MM.1S (cell line): ENCODE measurements around the gene MPRIP.

ENCODE experiments used
- CTCF ChIP-seq: fragments of 300-600 bp; sonication (generic); IDR thresholded peaks from 2 replicates; pipeline ENCODE4 v1.5.1; 2016; ENCODE audit warnings: antibody characterized with exemption, low read length, mixed read lengths
- EZH2phosphoT487 ChIP-seq: fragments of 300-600 bp; sonication (generic); IDR thresholded peaks from 2 replicates; pipeline ENCODE4 v1.6.1; 2018; ENCODE audit warnings: antibody characterized with exemption, low read length

DNA sequence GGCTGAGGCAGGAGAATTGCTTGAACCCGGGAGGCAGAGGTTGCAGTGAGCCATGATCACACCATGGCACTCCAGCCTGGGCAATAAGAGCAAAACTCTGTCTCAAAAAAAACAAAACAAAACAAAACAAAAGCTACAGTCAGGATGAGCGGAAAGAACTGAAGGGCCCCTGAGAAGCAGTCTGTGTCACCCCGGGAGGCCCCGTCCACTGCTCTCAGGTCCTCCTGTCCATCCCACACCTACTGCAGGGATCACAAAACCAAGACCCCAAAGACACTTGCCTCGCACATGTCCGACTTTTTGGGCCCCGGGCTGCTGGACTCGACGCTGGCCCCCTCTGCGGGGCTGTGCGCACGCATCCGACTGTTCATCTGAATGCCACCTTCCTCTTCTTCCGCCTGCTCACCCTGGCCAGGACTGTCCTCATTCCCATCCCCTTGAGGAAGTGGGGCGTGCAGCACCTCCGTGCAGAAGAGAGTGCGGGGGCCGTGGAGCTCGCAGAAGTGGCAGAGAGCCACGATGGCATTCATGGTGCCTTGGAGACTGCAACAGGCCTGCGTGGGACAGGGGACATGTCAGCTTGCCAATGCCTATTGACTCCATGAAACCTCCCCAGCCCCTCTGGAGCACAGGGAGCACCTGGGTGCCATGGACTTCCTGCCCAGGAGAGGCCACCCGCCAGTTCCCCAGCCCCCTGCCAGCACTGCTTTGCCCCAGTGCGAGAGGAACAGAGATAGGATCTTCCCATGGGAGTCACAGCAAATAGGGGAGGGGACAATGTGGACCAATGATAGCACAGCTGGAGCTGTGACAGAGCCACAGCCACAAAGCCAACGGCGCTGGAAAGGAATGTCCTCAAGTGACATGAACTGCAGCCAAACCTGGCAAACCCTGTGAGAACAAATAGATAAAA is 185.6 kb downstream of the MPRIP start:
- no peak for TF ChIP-seq CTCF
- TF ChIP-seq EZH2phosphoT487 = no peak
